Activated CD8-positive, alpha-beta T cell treated with anti-CD3 and anti-CD28 coated beads for 36 hours (primary cell): Measurements from ENCODE around the gene SUMF2. TPM values are rescaled to one million over a fixed set of nuclear protein-coding genes. Genes with fewer than 3 reads are reported as not detected.
"Not testable (repeated sequence)": the region's sequence is repeated elsewhere in the genome, so short reads cannot be mapped to it uniquely, and the experiment has no call there.

ENCODE experiments used
- ATAC-seq: fragments of 200-7000 bp; cut with Tn5 transposase; one replicate; pipeline ENCODE4 v1.10.0; 2021; ENCODE audit warnings: mild to moderate bottlenecking, moderate library complexity
- CTCF ChIA-PET: fragments of 350-600 bp; sonication (Branson Sonifier 250); formaldehyde crosslinking; loops from one replicate; lab custom pipeline; 2021; ENCODE audit warnings: antibody characterized with exemption; lab: Charles Lee
- POLR2A ChIA-PET: fragments of 350-600 bp; sonication (Branson Sonifier 250); formaldehyde crosslinking; loops from one replicate; lab custom pipeline; 2021; ENCODE audit warnings: antibody characterized with exemption; lab: Charles Lee
- DNase-seq: peaks from one replicate; pipeline ENCODE4 v3.0.0-alpha.2; 2020
- H3K27ac Mint-ChIP-seq: one replicate; pipeline ENCODE4 v1.8.0; 2021; ENCODE audit warnings: mild to moderate bottlenecking, mixed read lengths
- H3K27me3 Mint-ChIP-seq: one replicate; pipeline ENCODE4 v1.8.0; 2021; ENCODE audit warnings: mixed read lengths
- H3K36me3 Mint-ChIP-seq: one replicate; pipeline ENCODE4 v1.8.0; 2021; ENCODE audit warnings: low read depth, mixed read lengths
- H3K4me1 Mint-ChIP-seq: one replicate; pipeline ENCODE4 v1.8.0; 2021; ENCODE audit warnings: low read depth, mixed read lengths
- H3K4me3 Mint-ChIP-seq: one replicate; pipeline ENCODE4 v1.8.0; 2021; ENCODE audit warnings: mild to moderate bottlenecking, moderate library complexity, mixed read lengths
- H3K9me3 Mint-ChIP-seq: one replicate; pipeline ENCODE4 v1.8.0; 2021; ENCODE audit warnings: mixed read lengths
- CTCF ChIP-seq: fragments of 200-600 bp; IDR thresholded peaks from one replicate; pipeline ENCODE4 v1.8.0; 2022; ENCODE audit warnings: antibody characterized with exemption, mild to moderate bottlenecking
- intact Hi-C: fragments of 100-400 bp; cut with micrococcal nuclease; formaldehyde crosslinking; loops from one replicate; pipeline ENCODE4 v1.10.0; 2022
- total RNA-seq, 2 experiments: library from RNA; stranded (reverse); gene quantifications; one replicate each; pipeline ENCODE4 v1.2.3, GENCODE V29; 2021

Gene SUMF2
- total RNA-seq, 2 experiments from 2014 or later: 140 to 141 TPM

DNA sequence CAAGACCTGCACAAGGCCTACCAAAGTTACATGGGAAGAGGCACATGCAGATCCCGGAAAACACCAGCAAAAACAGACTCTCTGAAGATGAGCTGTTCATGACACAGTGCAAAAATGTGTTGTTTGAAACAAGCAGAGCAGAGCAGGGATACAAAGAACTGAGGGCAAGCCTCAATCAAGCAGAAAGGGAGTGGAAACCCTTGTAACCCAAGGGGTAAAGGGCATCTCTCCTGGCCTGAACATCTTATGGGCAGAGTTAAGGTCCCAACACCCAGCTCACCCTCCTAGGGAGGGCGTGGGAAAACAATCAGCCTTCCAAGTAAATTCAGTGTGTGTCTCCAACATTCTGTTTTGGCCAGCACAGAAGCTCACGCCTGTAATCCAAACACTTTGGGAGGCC, 23.4 kb upstream of the SUMF2 start:
- no peak overlapping the region for H3K27ac Mint-ChIP-seq
- CTCF ChIA-PET: interaction anchor here (0.9 kb wide), 1 partner anchor 9 kb away, joined by 3 read pairs; no protein-coding TSS in a partner anchor
- TF ChIP-seq CTCF: no peak
- no peaks in the 10 kb centered on the region for H3K9me3 Mint-ChIP-seq
- H3K4me1 Mint-ChIP-seq: no peaks in the 10 kb centered on the region
- no peak for DNase-seq
- intact Hi-C loops: no loop called here
- H3K36me3 Mint-ChIP-seq: peaks cover 9% of the 10 kb centered on the region
- no peaks in the 10 kb centered on the region for H3K27me3 Mint-ChIP-seq
- no peak overlapping the region for H3K4me3 Mint-ChIP-seq
- no peak for ATAC-seq
- POLR2A ChIA-PET: interaction anchor here (1.8 kb wide), 1 partner anchor 10 kb away, joined by 6 read pairs; the partner anchor contains the start of genes CCT6A and PSPH

DNA sequence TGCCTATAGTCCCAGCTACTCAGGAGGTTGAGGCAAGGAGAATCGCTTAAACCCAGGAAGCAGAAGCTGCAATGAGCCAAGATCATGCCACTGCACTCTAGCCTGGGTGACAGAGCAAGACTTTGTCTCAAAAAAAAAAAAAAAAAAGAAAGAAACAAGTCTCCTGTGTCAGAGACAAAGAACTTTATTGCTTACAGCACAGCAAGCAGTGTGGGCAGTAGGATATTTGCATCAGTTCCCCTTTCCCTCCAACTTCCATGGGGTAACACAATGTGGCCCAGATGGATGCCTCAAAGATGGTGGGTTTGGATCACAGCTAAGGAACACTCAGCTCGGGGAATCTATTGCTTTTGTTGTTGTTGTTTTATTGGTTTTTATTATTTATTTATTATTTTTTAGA, 18.3 kb upstream of the SUMF2 start:
- Mint-ChIP-seq H3K36me3 (peaks cover 11% of the 10 kb centered on the region), H3K4me1 (peaks cover 14% of the 10 kb centered on the region)
- POLR2A ChIA-PET, ATAC-seq, CTCF ChIA-PET, H3K27ac Mint-ChIP-seq, DNase-seq, intact Hi-C loops, H3K27me3 Mint-ChIP-seq, H3K9me3 Mint-ChIP-seq, H3K4me3 Mint-ChIP-seq: not testable (repeated sequence)

DNA sequence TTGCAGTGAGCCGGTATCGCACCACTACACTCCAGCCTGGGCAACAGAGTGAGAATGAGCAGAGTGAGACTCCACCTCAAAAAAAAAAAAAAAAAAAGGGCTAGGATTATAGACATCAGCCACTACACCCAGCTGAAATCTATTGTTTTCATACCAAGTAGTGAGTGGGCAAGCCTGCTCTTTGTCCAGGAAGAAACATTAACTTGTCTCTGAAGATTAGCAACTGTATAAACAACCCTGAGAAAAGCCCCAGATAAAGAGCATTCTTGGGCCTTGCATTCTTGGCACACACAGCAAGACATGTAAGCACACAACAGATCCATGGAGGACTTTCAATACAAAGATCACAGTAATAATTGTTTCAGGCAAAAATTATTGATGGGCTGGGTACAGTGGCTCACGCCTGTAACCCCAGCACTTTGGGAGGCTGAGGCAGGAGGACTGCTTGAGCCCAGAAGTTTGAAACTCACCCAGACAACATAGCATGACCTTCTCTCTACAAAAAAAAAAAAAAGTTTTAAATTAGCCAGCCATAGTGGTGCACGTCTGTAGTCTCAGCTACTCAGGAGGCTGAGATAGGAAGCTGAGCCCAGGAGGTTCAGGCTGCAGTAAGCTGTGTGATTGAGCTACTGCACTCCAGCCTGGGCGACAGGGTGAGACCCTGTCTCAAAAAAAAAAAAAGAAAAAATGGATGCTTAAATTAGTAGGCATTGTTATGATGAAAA, 17.2 kb upstream of the SUMF2 start:
- ChIA-PET POLR2A (no interaction called here), CTCF (no interaction called here)
- Mint-ChIP-seq H3K27ac (peak overlapping the region; percentile 34), H3K27me3 (no peaks in the 10 kb centered on the region), H3K36me3 (peaks cover 15% of the 10 kb centered on the region), H3K4me1 (peaks cover 14% of the 10 kb centered on the region), H3K4me3 (no peak overlapping the region), H3K9me3 (no peaks in the 10 kb centered on the region)
- TF ChIP-seq CTCF: no peak
- DNase-seq (no peak), ATAC-seq (no peak)
- intact Hi-C loops: no loop called here

DNA sequence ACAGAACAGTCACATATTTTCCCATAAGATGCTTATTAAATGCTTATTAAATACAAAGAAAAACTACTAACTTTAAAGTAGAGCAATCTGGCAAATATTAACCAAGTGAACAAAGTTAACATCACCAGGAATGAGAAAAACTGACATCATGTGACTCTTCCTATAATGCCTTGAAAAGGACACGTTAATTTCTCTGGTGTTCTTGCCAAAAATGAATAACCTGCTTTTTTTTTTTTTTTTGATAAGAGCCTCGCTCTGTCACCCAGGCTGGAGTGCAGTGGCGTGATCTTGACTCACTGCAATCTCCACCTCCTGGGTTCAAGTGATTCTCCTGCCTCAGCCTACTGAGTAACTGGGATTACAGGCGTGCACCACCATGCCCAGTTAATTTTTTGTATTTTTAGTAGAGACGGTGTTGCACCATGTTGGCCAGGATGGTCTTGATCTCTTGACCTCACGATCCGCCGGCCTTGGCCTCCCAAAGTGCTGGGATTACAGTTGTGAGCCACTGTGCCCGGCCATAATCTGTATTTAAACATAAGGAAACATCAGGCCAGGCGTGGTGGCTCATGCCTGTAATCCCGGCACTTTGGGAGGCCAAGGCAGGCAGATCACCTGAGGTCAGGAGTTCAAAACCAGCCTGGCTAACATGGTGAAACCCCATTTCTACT, 16.5 kb upstream of the SUMF2 start:
- DNase-seq, CTCF ChIA-PET, H3K27ac Mint-ChIP-seq, ATAC-seq, H3K27me3 Mint-ChIP-seq, H3K9me3 Mint-ChIP-seq, POLR2A ChIA-PET, intact Hi-C loops, H3K4me3 Mint-ChIP-seq: not testable (repeated sequence)
- Mint-ChIP-seq H3K4me1 (peaks cover 14% of the 10 kb centered on the region), H3K36me3 (peaks cover 14% of the 10 kb centered on the region)

- peak overlapping the region; percentile 38 for H3K27ac Mint-ChIP-seq
- intact Hi-C loops: no loop called here
- DNase-seq (no peak), ATAC-seq (no peak)
- H3K9me3 Mint-ChIP-seq: no peaks in the 10 kb centered on the region
- peaks cover 19% of the 10 kb centered on the region for H3K4me1 Mint-ChIP-seq
- H3K4me3 Mint-ChIP-seq: no peak overlapping the region
- peaks cover 20% of the 10 kb centered on the region for H3K36me3 Mint-ChIP-seq
- ChIA-PET CTCF (no interaction called here), POLR2A (no interaction called here)
- no peaks in the 10 kb centered on the region for H3K27me3 Mint-ChIP-seq
- no peak for TF ChIP-seq CTCF
Measured at GRCh38 chr7:56048245-56048644, 15.8 kb upstream of the SUMF2 start.

DNA sequence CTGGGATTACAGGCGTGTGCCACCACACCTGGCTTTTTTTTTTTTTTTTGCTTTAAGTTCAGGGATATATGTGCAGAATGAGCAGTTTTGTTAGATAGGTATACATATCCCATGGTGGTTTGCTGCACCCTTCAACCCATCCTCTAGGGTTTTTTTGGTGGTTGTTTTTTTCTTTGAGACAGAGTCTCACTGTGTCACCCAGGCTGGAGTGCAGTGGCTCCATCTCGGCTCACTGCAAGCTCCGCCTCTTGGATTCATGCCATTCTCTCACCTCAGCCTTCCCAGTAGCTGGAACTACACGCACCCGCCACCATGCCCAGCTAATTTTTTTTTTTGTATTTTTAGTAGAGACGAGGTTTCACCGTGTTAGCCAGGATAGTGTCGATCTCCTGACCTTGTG, 15.3 kb upstream of the SUMF2 start:
- peaks cover 24% of the 10 kb centered on the region for H3K36me3 Mint-ChIP-seq
- CTCF ChIA-PET, H3K9me3 Mint-ChIP-seq, intact Hi-C loops, DNase-seq, ATAC-seq, POLR2A ChIA-PET, H3K4me3 Mint-ChIP-seq, H3K27me3 Mint-ChIP-seq: not testable (repeated sequence)
- H3K27ac Mint-ChIP-seq: peak overlapping the region; percentile 1
- peaks cover 25% of the 10 kb centered on the region for H3K4me1 Mint-ChIP-seq
